GM12801 (cell line): Measurements from ENCODE around the gene GDF3.

Experiments
- TF ChIP-seq, protein P1 (sequence below): IDR thresholded peaks from one replicate; pipeline ENCODE4 v1.5.1; 2011; ENCODE audit warnings: control low read depth; ENCODE audit not compliant: insufficient read length; ENCODE audit errors: extremely low read depth

Gene GDF3

DNA sequence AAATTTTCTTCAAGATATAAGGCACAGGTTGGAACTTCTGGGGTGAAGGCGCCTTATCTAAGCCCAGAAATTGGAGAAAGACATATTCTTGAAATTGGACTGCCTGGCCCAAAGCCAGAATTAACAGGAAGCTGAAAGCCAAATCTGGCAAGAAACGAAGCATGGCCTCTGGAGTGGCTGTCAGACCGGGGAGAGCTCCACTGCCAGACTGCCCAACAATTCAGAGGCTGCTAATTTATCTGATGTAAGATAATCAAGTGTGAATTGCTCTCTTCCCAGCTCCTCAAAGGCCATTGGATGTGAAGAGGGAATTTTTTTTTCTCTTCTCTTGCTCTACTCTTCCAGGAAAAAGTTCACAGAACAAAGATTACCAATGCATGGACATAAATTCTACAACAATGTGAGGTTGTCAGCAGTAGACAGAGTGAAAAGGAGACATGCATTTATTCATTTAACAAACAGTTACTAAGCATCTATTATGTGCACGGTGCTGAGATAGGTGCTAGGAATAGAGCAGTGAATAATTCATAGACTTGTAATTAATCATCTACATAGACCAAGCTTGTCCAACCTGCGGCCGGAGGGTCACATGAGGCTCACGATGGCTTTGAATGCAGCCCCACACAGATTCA is at the start of gene GDF3:
Gene GDF3, minus strand, starts transcription at position 210 of the 632 bp plus-strand sequence. Its CDS starts 47 bp downstream, at position 163.
- TF ChIP-seq, protein P1, sequence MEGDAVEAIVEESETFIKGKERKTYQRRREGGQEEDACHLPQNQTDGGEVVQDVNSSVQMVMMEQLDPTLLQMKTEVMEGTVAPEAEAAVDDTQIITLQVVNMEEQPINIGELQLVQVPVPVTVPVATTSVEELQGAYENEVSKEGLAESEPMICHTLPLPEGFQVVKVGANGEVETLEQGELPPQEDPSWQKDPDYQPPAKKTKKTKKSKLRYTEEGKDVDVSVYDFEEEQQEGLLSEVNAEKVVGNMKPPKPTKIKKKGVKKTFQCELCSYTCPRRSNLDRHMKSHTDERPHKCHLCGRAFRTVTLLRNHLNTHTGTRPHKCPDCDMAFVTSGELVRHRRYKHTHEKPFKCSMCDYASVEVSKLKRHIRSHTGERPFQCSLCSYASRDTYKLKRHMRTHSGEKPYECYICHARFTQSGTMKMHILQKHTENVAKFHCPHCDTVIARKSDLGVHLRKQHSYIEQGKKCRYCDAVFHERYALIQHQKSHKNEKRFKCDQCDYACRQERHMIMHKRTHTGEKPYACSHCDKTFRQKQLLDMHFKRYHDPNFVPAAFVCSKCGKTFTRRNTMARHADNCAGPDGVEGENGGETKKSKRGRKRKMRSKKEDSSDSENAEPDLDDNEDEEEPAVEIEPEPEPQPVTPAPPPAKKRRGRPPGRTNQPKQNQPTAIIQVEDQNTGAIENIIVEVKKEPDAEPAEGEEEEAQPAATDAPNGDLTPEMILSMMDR = no peak

GRCh38 chr12:7732993-7733392 is 37.4 kb upstream of the GDF3 start:
- TF ChIP-seq, protein P1 = no peak

GRCh38 chr12:7731486-7731885 is 35.9 kb upstream of the GDF3 start:
- TF ChIP-seq, protein P1 = no peak

DNA sequence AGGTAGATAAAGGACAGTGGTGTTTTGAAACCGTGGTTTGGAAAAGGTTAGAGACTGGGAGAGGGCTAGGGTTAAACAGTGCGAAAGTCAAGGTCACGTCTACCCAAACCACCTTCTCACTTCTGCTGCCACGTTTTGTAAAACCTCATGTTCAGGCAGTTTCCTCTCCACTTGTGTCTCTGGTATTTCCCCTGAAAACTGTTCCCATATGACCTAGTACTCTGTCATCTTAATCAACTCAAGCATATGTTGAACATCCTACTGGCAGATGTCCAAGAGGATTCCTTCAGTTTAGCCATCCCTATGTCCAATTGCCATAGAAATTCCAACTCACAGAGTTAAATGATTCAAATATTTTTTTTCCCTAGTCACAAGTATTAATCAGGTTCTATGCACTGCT is 34.2 kb upstream of the GDF3 start:
- TF ChIP-seq, protein P1 = no peak

DNA sequence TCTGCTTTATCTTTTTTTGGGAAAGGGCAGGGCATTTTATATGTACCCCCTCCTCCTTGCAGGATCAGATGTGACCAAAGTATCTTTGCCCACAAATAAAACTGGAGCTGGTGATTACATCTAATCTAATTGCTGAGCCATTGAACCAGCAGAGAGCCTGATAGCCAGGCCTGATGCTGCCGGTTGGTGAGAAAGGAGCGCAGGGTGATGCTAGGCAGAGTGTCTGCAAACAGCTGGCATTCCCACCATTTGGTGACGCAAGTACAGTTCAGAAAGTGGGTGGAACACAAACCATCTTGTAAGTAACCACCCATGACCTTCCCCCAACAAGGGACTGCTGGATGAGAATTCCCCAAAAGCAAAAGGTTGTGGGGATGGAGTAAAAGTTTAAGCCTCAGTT is 28.4 kb upstream of the GDF3 start:
- TF ChIP-seq, protein P1 = no peak

- TF ChIP-seq, protein P1 = no peak
Measured at GRCh38 chr12:7719946-7720730, 24.6 kb upstream of the GDF3 start.

GRCh38 chr12:7716381-7716780 is 20.8 kb upstream of the GDF3 start:
- TF ChIP-seq, protein P1 = no peak
